Measurements from ENCODE around the gene PCBP4.

GRCh38 chr3:51959651-51960050, 7.6 kb downstream of the PCBP4 start:
- TF ChIP-seq CTCF (conservative IDR thresholded peaks at IDR 0.05; ENCODE audit: low read length) = no peak
- no peak for TF ChIP-seq EZH2phosphoT487 (IDR thresholded peaks at IDR 0.05; ENCODE audit: borderline replicate concordance)

Measured in Loucy (cell line).